Measurements from ENCODE around the gene SP6. TPM values are rescaled to one million over a fixed set of nuclear protein-coding genes. Genes with fewer than 3 reads are reported as not detected.

SP6 gene
- total RNA-seq, 4 donors from 2014 or later: 0.12 to 0.31 (median 0.14) TPM

GRCh38 chr17:47844227-47844626 is 6.7 kb downstream of the SP6 start:
- no peak for ATAC-seq
- TF ChIP-seq, protein P1, sequence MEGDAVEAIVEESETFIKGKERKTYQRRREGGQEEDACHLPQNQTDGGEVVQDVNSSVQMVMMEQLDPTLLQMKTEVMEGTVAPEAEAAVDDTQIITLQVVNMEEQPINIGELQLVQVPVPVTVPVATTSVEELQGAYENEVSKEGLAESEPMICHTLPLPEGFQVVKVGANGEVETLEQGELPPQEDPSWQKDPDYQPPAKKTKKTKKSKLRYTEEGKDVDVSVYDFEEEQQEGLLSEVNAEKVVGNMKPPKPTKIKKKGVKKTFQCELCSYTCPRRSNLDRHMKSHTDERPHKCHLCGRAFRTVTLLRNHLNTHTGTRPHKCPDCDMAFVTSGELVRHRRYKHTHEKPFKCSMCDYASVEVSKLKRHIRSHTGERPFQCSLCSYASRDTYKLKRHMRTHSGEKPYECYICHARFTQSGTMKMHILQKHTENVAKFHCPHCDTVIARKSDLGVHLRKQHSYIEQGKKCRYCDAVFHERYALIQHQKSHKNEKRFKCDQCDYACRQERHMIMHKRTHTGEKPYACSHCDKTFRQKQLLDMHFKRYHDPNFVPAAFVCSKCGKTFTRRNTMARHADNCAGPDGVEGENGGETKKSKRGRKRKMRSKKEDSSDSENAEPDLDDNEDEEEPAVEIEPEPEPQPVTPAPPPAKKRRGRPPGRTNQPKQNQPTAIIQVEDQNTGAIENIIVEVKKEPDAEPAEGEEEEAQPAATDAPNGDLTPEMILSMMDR (IDR thresholded peaks at IDR 0.05): no peak
- TF ChIP-seq EP300 (IDR thresholded peaks at IDR 0.05) (no peak), POLR2AphosphoS5 (IDR thresholded peaks at IDR 0.05) (no peak), POLR2A (IDR thresholded peaks at IDR 0.05) (no peak)
- peaks cover 47% of the 10 kb centered on the region for H3K27me3 ChIP-seq
- 71% methylated on average over 2 of the region's 5 CpGs; no CpG with 5 or more reads in 1 of the 2 donors for WGBS, 2 donors (ENCODE audit: low coverage in 1 of 2)
- no peak overlapping the region for H3K4me3 ChIP-seq
- H3K36me3 ChIP-seq: no peaks in the 10 kb centered on the region
- no peaks in the 10 kb centered on the region for H3K9me3 ChIP-seq
- H3K27ac ChIP-seq: no peak overlapping the region
- peaks cover 0 to 51% (median 8%) of the 10 kb centered on the region in 3 donors for H3K4me1 ChIP-seq

GRCh38 chr17:47843391-47843730 is 7.6 kb downstream of the SP6 start:
- no peaks in the 10 kb centered on the region for H3K9me3 ChIP-seq
- WGBS, 2 donors (ENCODE audit: low coverage in 1 of 2): 20% methylated on average over 1 of the region's 6 CpGs; no CpG with 5 or more reads in 1 of the 2 donors
- no peak for TF ChIP-seq POLR2A (IDR thresholded peaks at IDR 0.05)
- TF ChIP-seq EP300 (IDR thresholded peaks at IDR 0.05): no peak
- TF ChIP-seq POLR2AphosphoS5 (IDR thresholded peaks at IDR 0.05): no peak
- TF ChIP-seq, protein P1 (IDR thresholded peaks at IDR 0.05): no peak
- peaks cover 0 to 57% (median 8%) of the 10 kb centered on the region in 3 donors for H3K4me1 ChIP-seq
- H3K4me3 ChIP-seq: no peak overlapping the region
- ATAC-seq: no peak
- H3K27ac ChIP-seq: no peak overlapping the region
- peaks cover 38% of the 10 kb centered on the region for H3K27me3 ChIP-seq
- peaks cover 0 to 7% of the 10 kb centered on the region in 2 donors for H3K36me3 ChIP-seq

GRCh38 chr17:47841488-47842291 is 9.3 kb downstream of the SP6 start:
- Histone ChIP-seq H3K27me3 (peaks cover 21% of the 10 kb centered on the region), H3K9me3 (no peaks in the 10 kb centered on the region), H3K27ac (peak overlapping the region in 3 of 4 donors; percentile 71 to 79 (median 77)), H3K36me3 (peaks cover 0 to 24% of the 10 kb centered on the region in 2 donors), H3K4me3 (peak overlapping the region in 1 of 2 donors; percentile 87), H3K4me1 (peaks cover 0 to 54% (median 14%) of the 10 kb centered on the region in 3 donors)
- ATAC-seq: no peak
- TF ChIP-seq, protein P1 (IDR thresholded peaks at IDR 0.05): no peak
- no peak for TF ChIP-seq EP300 (IDR thresholded peaks at IDR 0.05)
- TF ChIP-seq POLR2AphosphoS5 (IDR thresholded peaks at IDR 0.05): no peak
- no peak for TF ChIP-seq POLR2A (IDR thresholded peaks at IDR 0.05)
- WGBS, 2 donors (ENCODE audit: low coverage in 1 of 2): 67 to 76% methylated on average over 8 of the region's 16 CpGs

GRCh38 chr17:47840742-47841487 is 10.0 kb downstream of the SP6 start, which contains the start of gene SCRN2:
TSS of gene SCRN2 (minus strand) at chr17:47841273. CDS start at chr17:47840843, 430 bp downstream.
- peak within 1 kb of the TSS in 3 of 4 donors; percentile 71 to 79 (median 77) for H3K27ac ChIP-seq

More at GRCh38 chr17:47840742-47841487, 10.0 kb downstream of the SP6 start, which contains the start of gene SCRN2:
- H3K4me1 ChIP-seq: peaks cover 0 to 53% (median 14%) of the 10 kb centered on the region in 3 donors
- ATAC-seq: peak; percentile 92
- TF ChIP-seq, protein P1 (IDR thresholded peaks at IDR 0.05): peak in 2 of 4 experiments; percentile 98 to 99
- TF ChIP-seq EP300 (IDR thresholded peaks at IDR 0.05) (no peak), POLR2A (IDR thresholded peaks at IDR 0.05) (peak in 1 of 2 donors; percentile 19)
- H3K9me3 ChIP-seq: no peaks in the 10 kb centered on the region
- H3K4me3 ChIP-seq: peak within 1 kb of the TSS; percentile 57 to 87
- H3K27me3 ChIP-seq: peaks cover 13% of the 10 kb centered on the region
- peaks cover 0 to 32% of the 10 kb centered on the region in 2 donors for H3K36me3 ChIP-seq
- 0% methylated on average over 5 to 8 of the region's 55 CpGs for WGBS, 2 donors (ENCODE audit: low coverage in 1 of 2)

Data from gastroesophageal sphincter (tissue), 4 donors.